ENCODE results near the gene CAVIN1.

DNA sequence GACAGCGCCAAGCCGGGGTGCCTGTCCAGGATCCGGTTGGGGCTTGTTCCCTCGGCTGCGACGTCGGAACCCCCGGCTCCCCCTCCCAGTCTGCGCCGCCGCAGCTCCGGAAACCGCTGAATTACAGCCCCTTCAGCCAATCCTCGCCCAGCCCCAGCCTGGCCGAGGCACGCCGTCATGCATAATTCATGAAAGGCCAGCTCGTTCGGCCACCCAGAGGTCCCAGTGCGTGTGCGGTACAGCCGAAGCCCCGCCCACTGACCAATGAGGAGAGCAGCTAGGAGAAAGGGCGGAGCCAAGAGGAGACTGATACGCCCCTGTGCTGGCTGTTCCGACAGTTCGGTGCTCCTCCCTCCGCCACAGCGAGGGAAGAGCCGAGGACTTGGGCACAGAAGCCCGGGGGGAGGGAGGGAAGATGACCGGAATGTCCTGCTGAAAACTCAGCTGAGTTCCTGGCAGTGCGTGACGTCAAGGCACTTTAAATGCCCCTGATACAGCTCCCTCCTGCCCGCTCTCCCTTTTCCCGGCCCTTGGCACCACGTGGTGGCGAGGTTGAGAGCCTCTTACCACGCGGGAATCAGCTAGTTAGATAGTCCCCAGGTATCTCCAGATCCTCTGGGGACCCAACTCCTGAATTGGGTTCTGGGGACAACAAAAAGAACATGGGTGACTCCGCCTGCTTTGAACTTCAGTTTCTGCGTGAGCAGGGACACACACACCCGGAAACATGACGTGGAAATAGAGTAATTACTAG is 34.5 kb downstream of the CAVIN1 start, which contains the start of gene STAT3:
- TF ChIP-seq ZNF274 (IDR thresholded peaks at IDR 0.05; ENCODE audit: low read depth, low read length) (no peak), SUZ12 (IDR thresholded peaks at IDR 0.05; ENCODE audit: extremely low read depth, insufficient read depth, insufficient read length) (no peak), YY1 (IDR thresholded peaks at IDR 0.05; ENCODE audit: insufficient read depth, insufficient read length) (no peak)

All from NT2/D1 (cell line).